Trophoblast cell (in vitro differentiated cells and primary cell): ENCODE results near the gene POT1.

Experiments used
- DNase-seq, 2 donors: peaks; one replicate each; pipeline ENCODE4 v3.0.0-alpha.2; 2016
- H2AFZ ChIP-seq: 2 replicates; pipeline ENCODE4 v1.6.1; 2013; ENCODE audit warnings: low read length, moderate library complexity, mild to moderate bottlenecking; ENCODE audit not compliant: insufficient read depth, poor library complexity
- H2AK5ac ChIP-seq: 2 replicates; pipeline ENCODE4 v1.6.1; 2013; ENCODE audit warnings: mild to moderate bottlenecking, low read length
- H2BK120ac ChIP-seq: 2 replicates; pipeline ENCODE4 v1.6.1; 2013; ENCODE audit warnings: low read length, mild to moderate bottlenecking, moderate library complexity; ENCODE audit not compliant: insufficient read depth, poor library complexity
- H2BK12ac ChIP-seq: 2 replicates; pipeline ENCODE4 v1.6.1; 2013; ENCODE audit warnings: mild to moderate bottlenecking, low read length, moderate library complexity
- H2BK5ac ChIP-seq: 2 replicates; pipeline ENCODE4 v1.6.1; 2013; ENCODE audit warnings: low read length, low read depth, moderate library complexity, mild to moderate bottlenecking; ENCODE audit not compliant: poor library complexity
- H3K14ac ChIP-seq: 2 replicates; pipeline ENCODE4 v1.6.1; 2013; ENCODE audit warnings: mild to moderate bottlenecking, low read length
- H3K18ac ChIP-seq: 2 replicates; pipeline ENCODE4 v1.6.1; 2013; ENCODE audit warnings: mild to moderate bottlenecking, low read length
- H3K23ac ChIP-seq: 2 replicates; pipeline ENCODE4 v1.6.1; 2013; ENCODE audit warnings: low read length
- H3K27ac ChIP-seq: 2 replicates; pipeline ENCODE4 v1.5.1; 2013; ENCODE audit warnings: low read depth, mild to moderate bottlenecking, inconsistent platforms, low read length, moderate library complexity
- H3K27me3 ChIP-seq: 2 replicates; pipeline ENCODE4 v1.6.1; 2013; ENCODE audit warnings: inconsistent platforms, mild to moderate bottlenecking, low read length, moderate library complexity; ENCODE audit not compliant: insufficient read depth
- H3K36me3 ChIP-seq, 2 experiments: 1 replicate in 1 of 2; 2 replicates in 1 of 2; pipeline ENCODE4 v1.6.1; 2013; ENCODE audit warnings: low read length in 2 of 2, mild to moderate bottlenecking in 2 of 2, moderate library complexity in 1 of 2; ENCODE audit not compliant: insufficient read depth in 2 of 2, control insufficient read depth in 1 of 2
- H3K4ac ChIP-seq: 2 replicates; pipeline ENCODE4 v1.6.1; 2013; ENCODE audit warnings: low read depth, mild to moderate bottlenecking, low read length, moderate library complexity
- H3K4me1 ChIP-seq, 2 experiments: 1 replicate in 1 of 2; 2 replicates in 1 of 2; pipeline ENCODE4 v1.6.1; 2013; ENCODE audit warnings: low read length in 2 of 2, mild to moderate bottlenecking in 2 of 2, moderate library complexity in 1 of 2; ENCODE audit not compliant: insufficient read depth in 2 of 2, control insufficient read depth in 1 of 2
- H3K4me2 ChIP-seq: 2 replicates; pipeline ENCODE4 v1.6.1; 2013; ENCODE audit warnings: inconsistent platforms, mild to moderate bottlenecking, low read length, moderate library complexity
- H3K4me3 ChIP-seq: 2 replicates; pipeline ENCODE4 v1.5.1; 2013; ENCODE audit warnings: mild to moderate bottlenecking, low read depth, low read length, inconsistent platforms
- H3K79me1 ChIP-seq: one replicate; pipeline ENCODE4 v1.6.1; 2013; ENCODE audit warnings: low read length
- H3K79me2 ChIP-seq: 2 replicates; pipeline ENCODE4 v1.6.1; 2013; ENCODE audit warnings: low read length, mild to moderate bottlenecking; ENCODE audit not compliant: control insufficient read depth, insufficient read depth, poor library complexity
- H3K9ac ChIP-seq: 2 replicates; pipeline ENCODE4 v1.6.1; 2013; ENCODE audit warnings: mild to moderate bottlenecking, low read length
- H3K9me3 ChIP-seq: 2 replicates; pipeline ENCODE4 v1.6.1; 2013; ENCODE audit warnings: low read depth, mild to moderate bottlenecking, control low read depth, inconsistent platforms, low read length; ENCODE audit not compliant: insufficient read depth
- H4K12ac ChIP-seq: 2 replicates; pipeline ENCODE4 v1.6.1; 2013; ENCODE audit warnings: low read depth, mild to moderate bottlenecking, low read length, moderate library complexity
- H4K8ac ChIP-seq: 2 replicates; pipeline ENCODE4 v1.6.1; 2013; ENCODE audit warnings: low read depth, mild to moderate bottlenecking, low read length, moderate library complexity
- H4K91ac ChIP-seq: one replicate; pipeline ENCODE4 v1.6.1; 2013; ENCODE audit warnings: low read depth, mild to moderate bottlenecking, low read length, moderate library complexity
- WGBS: extraction: QIAGEN DNeasy Blood & Tissue Kit; methylation state at CpG from one replicate; pipeline ENCODE4 v1.1.7; 2013; ENCODE audit warnings: missing lambda C conversion rate; ENCODE audit not compliant: insufficient read length, insufficient coverage; ENCODE audit errors: extremely low coverage; 5-methylcytosine and 5-hydroxymethylcytosine counted together

Gene POT1

GRCh38 chr7:124924906-124925305 is 4.7 kb downstream of the POT1 start:
- Histone ChIP-seq H4K8ac (no peak overlapping the region), H2AK5ac (no peak overlapping the region), H3K4me3 (no peak overlapping the region), H3K23ac (no peak overlapping the region), H3K14ac (no peak overlapping the region), H3K18ac (no peak overlapping the region), H3K27ac (no peak overlapping the region), H4K12ac (no peak overlapping the region), H4K91ac (no peak overlapping the region), H2BK120ac (no peak overlapping the region), H3K4me1 (no peaks in the 10 kb centered on the region), H2BK5ac (no peak overlapping the region), H3K9ac (no peak overlapping the region), H3K27me3 (no peaks in the 10 kb centered on the region), H3K4me2 (no peak overlapping the region), H3K9me3 (no peaks in the 10 kb centered on the region), H3K79me2 (peaks cover 2% of the 10 kb centered on the region), H3K36me3 (no peaks in the 10 kb centered on the region), H2BK12ac (no peak overlapping the region), H2AFZ (no peak overlapping the region), H3K4ac (no peak overlapping the region), H3K79me1 (no peaks in the 10 kb centered on the region)
- DNase-seq = peak in 1 of 2 donors; percentile 54

GRCh38 chr7:124922200-124922599 is 7.4 kb downstream of the POT1 start:
- no peak overlapping the region for H3K18ac ChIP-seq
- H3K36me3 ChIP-seq = no peaks in the 10 kb centered on the region
- H3K27me3 ChIP-seq = no peaks in the 10 kb centered on the region
- H2BK12ac ChIP-seq = no peak overlapping the region
- H3K4me3 ChIP-seq = no peak overlapping the region
- no peak overlapping the region for H4K91ac ChIP-seq
- no peak overlapping the region for H3K27ac ChIP-seq
- H4K8ac ChIP-seq = no peak overlapping the region
- H2BK5ac ChIP-seq = no peak overlapping the region
- no peak overlapping the region for H3K23ac ChIP-seq
- no peaks in the 10 kb centered on the region for H3K79me2 ChIP-seq
- H3K14ac ChIP-seq = no peak overlapping the region
- H2AK5ac ChIP-seq = no peak overlapping the region
- no peaks in the 10 kb centered on the region for H3K9me3 ChIP-seq
- no peak overlapping the region for H4K12ac ChIP-seq
- no peak overlapping the region for H3K9ac ChIP-seq
- no peak for DNase-seq
- H3K4me1 ChIP-seq = no peaks in the 10 kb centered on the region
- H2BK120ac ChIP-seq = no peak overlapping the region
- H3K4ac ChIP-seq = no peak overlapping the region
- H2AFZ ChIP-seq = no peak overlapping the region
- H3K4me2 ChIP-seq = no peak overlapping the region
- no peaks in the 10 kb centered on the region for H3K79me1 ChIP-seq

GRCh38 chr7:124919841-124920240 is 9.8 kb downstream of the POT1 start:
- Histone ChIP-seq H3K9ac (no peak overlapping the region), H2AFZ (no peak overlapping the region), H3K4me1 (no peaks in the 10 kb centered on the region), H2AK5ac (no peak overlapping the region), H3K79me1 (no peaks in the 10 kb centered on the region), H3K23ac (no peak overlapping the region), H3K4me3 (no peak overlapping the region), H3K18ac (no peak overlapping the region), H3K4ac (no peak overlapping the region), H3K27ac (no peak overlapping the region), H3K14ac (no peak overlapping the region), H4K91ac (no peak overlapping the region), H3K27me3 (no peaks in the 10 kb centered on the region), H2BK12ac (no peak overlapping the region), H3K79me2 (no peaks in the 10 kb centered on the region), H4K8ac (no peak overlapping the region), H2BK120ac (no peak overlapping the region), H3K4me2 (no peak overlapping the region), H4K12ac (no peak overlapping the region), H3K36me3 (no peaks in the 10 kb centered on the region), H2BK5ac (no peak overlapping the region), H3K9me3 (no peaks in the 10 kb centered on the region)
- DNase-seq = no peak
- no CpG with 5 or more reads among the region's 2 CpGs for WGBS

GRCh38 chr7:124918662-124919061 is 11.0 kb downstream of the POT1 start:
- Histone ChIP-seq H3K36me3 (no peaks in the 10 kb centered on the region), H3K23ac (no peak overlapping the region), H3K18ac (no peak overlapping the region), H4K12ac (no peak overlapping the region), H3K79me1 (no peaks in the 10 kb centered on the region), H4K8ac (no peak overlapping the region), H3K4me3 (no peak overlapping the region), H3K79me2 (no peaks in the 10 kb centered on the region), H2AFZ (no peak overlapping the region), H3K4me1 (no peaks in the 10 kb centered on the region), H3K27me3 (no peaks in the 10 kb centered on the region), H4K91ac (no peak overlapping the region), H2BK120ac (no peak overlapping the region), H3K27ac (no peak overlapping the region), H3K9me3 (no peaks in the 10 kb centered on the region), H2AK5ac (no peak overlapping the region), H3K9ac (no peak overlapping the region), H3K4ac (no peak overlapping the region), H3K4me2 (no peak overlapping the region), H2BK12ac (no peak overlapping the region), H3K14ac (no peak overlapping the region), H2BK5ac (no peak overlapping the region)
- WGBS = no CpG with 5 or more reads among the region's 3 CpGs
- no peak for DNase-seq

- Histone ChIP-seq H2AFZ (no peak overlapping the region), H3K9ac (no peak overlapping the region), H3K18ac (no peak overlapping the region), H3K14ac (no peak overlapping the region), H2AK5ac (no peak overlapping the region), H4K8ac (no peak overlapping the region), H3K27ac (no peak overlapping the region), H3K36me3 (no peaks in the 10 kb centered on the region), H4K12ac (no peak overlapping the region), H3K23ac (no peak overlapping the region), H3K79me1 (no peaks in the 10 kb centered on the region), H3K79me2 (no peaks in the 10 kb centered on the region), H4K91ac (no peak overlapping the region), H3K4ac (no peak overlapping the region), H2BK120ac (no peak overlapping the region), H2BK5ac (no peak overlapping the region), H3K9me3 (no peaks in the 10 kb centered on the region), H3K4me1 (no peaks in the 10 kb centered on the region), H3K4me2 (no peak overlapping the region), H2BK12ac (no peak overlapping the region), H3K27me3 (no peaks in the 10 kb centered on the region), H3K4me3 (no peak overlapping the region)
- WGBS = no CpG with 5 or more reads among the region's 1 CpG
- DNase-seq = no peak
Observed at GRCh38 chr7:124915242-124915641, 14.4 kb downstream of the POT1 start.
